Gastroesophageal sphincter (tissue), 3 donors: Measurements from ENCODE around the gene PPIF.

Experiments used
- CTCF ChIP-seq, 4 experiments: fragments of 200-600 bp in 2 of 4; fragments of 450-650 bp in 2 of 4; sonication (generic) in 1 of 4; IDR thresholded peaks; one replicate each; pipeline ENCODE4 v1.5.1; 2017 to 2019; ENCODE audit warnings: antibody characterized with exemption in 4 of 4, mild to moderate bottlenecking in 2 of 4, moderate library complexity in 2 of 4
- POLR2A ChIP-seq, 2 donors: fragments of 450-650 bp; IDR thresholded peaks; one replicate each; pipeline ENCODE4 v1.6.1; 2017; ENCODE audit warnings: antibody characterized with exemption in 2 of 2, mild to moderate bottlenecking in 2 of 2, moderate library complexity in 1 of 2
- POLR2AphosphoS5 ChIP-seq: sonication (generic); formaldehyde crosslinking; IDR thresholded peaks from one replicate; pipeline ENCODE4 v1.6.1; 2017; ENCODE audit warnings: antibody characterized with exemption

DNA sequence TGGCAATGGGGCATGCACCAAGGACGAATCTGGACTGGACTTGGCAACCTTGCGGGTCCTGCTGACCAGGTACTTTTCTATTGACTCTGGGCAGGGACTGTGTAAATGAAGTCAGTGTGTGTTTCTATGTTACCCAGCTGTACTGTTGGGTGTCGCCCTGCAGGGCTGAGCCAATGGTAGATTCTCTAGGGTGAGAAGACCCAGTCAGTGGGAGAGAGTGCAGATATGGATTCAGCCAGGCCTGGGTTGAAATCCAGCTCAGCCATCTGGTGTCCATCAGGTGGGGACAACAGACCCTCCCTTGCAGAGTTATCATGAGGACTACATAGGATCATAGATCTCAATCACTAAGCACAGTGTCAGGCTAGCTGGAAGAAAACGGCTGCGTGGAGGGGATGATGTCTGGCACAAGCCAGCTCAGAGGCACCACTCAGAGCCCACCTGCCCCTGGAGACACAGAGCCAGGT, 4.9 kb upstream of the PPIF start:
- TF ChIP-seq POLR2AphosphoS5 (no peak), POLR2A (IDR thresholded peaks at IDR 0.05) (no peak), CTCF (IDR thresholded peaks at IDR 0.05) (no peak)
